Measurements from ENCODE around the gene SLC44A4.

SLC44A4 gene

GRCh38 chr6:31915756-31916155 lies 37.0 kb upstream of the SLC44A4 start:
- TF ChIP-seq, protein P1, sequence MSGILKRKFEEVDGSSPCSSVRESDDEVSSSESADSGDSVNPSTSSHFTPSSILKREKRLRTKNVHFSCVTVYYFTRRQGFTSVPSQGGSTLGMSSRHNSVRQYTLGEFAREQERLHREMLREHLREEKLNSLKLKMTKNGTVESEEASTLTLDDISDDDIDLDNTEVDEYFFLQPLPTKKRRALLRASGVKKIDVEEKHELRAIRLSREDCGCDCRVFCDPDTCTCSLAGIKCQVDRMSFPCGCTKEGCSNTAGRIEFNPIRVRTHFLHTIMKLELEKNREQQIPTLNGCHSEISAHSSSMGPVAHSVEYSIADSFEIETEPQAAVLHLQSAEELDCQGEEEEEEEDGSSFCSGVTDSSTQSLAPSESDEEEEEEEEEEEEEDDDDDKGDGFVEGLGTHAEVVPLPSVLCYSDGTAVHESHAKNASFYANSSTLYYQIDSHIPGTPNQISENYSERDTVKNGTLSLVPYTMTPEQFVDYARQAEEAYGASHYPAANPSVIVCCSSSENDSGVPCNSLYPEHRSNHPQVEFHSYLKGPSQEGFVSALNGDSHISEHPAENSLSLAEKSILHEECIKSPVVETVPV (CRISPR knock-in tag; IDR thresholded peaks at IDR 0.05): no peak
- no peak for TF ChIP-seq ZNF8 (CRISPR knock-in tag; IDR thresholded peaks at IDR 0.05)
- no peak for TF ChIP-seq POU6F1 (CRISPR knock-in tag; IDR thresholded peaks at IDR 0.05; ENCODE audit: borderline replicate concordance, low read depth)
- no peak for TF ChIP-seq ZFP30 (CRISPR knock-in tag; IDR thresholded peaks at IDR 0.05)
- no peak for TF ChIP-seq OSR1 (CRISPR knock-in tag; IDR thresholded peaks at IDR 0.05)
- no peak for TF ChIP-seq CSDC2 (CRISPR knock-in tag; IDR thresholded peaks at IDR 0.05)
- TF ChIP-seq, protein P2, sequence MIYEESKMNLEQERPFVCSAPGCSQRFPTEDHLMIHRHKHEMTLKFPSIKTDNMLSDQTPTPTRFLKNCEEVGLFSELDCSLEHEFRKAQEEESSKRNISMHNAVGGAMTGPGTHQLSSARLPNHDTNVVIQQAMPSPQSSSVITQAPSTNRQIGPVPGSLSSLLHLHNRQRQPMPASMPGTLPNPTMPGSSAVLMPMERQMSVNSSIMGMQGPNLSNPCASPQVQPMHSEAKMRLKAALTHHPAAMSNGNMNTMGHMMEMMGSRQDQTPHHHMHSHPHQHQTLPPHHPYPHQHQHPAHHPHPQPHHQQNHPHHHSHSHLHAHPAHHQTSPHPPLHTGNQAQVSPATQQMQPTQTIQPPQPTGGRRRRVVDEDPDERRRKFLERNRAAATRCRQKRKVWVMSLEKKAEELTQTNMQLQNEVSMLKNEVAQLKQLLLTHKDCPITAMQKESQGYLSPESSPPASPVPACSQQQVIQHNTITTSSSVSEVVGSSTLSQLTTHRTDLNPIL (CRISPR knock-in tag; IDR thresholded peaks at IDR 0.05; ENCODE audit: low read depth): no peak
- TF ChIP-seq ZFP3 (CRISPR knock-in tag; IDR thresholded peaks at IDR 0.05): no peak
- no peak for TF ChIP-seq PPARA (CRISPR knock-in tag; IDR thresholded peaks at IDR 0.05; ENCODE audit: borderline replicate concordance)
- no peak for TF ChIP-seq ZNF565 (CRISPR knock-in tag; conservative IDR thresholded peaks at IDR 0.05; ENCODE audit: low read depth)
- TF ChIP-seq PATZ1 (CRISPR knock-in tag; IDR thresholded peaks at IDR 0.05; ENCODE audit: borderline replicate concordance): no peak
- no peak for TF ChIP-seq SNAI2 (CRISPR knock-in tag; IDR thresholded peaks at IDR 0.05)
- TF ChIP-seq TOX (CRISPR knock-in tag; IDR thresholded peaks at IDR 0.05; ENCODE audit: borderline replicate concordance): no peak
- no peak for TF ChIP-seq RARB (CRISPR knock-in tag; IDR thresholded peaks at IDR 0.05)
- TF ChIP-seq TCF4 (CRISPR knock-in tag; IDR thresholded peaks at IDR 0.05; ENCODE audit: borderline replicate concordance): no peak
- TF ChIP-seq, protein P3, sequence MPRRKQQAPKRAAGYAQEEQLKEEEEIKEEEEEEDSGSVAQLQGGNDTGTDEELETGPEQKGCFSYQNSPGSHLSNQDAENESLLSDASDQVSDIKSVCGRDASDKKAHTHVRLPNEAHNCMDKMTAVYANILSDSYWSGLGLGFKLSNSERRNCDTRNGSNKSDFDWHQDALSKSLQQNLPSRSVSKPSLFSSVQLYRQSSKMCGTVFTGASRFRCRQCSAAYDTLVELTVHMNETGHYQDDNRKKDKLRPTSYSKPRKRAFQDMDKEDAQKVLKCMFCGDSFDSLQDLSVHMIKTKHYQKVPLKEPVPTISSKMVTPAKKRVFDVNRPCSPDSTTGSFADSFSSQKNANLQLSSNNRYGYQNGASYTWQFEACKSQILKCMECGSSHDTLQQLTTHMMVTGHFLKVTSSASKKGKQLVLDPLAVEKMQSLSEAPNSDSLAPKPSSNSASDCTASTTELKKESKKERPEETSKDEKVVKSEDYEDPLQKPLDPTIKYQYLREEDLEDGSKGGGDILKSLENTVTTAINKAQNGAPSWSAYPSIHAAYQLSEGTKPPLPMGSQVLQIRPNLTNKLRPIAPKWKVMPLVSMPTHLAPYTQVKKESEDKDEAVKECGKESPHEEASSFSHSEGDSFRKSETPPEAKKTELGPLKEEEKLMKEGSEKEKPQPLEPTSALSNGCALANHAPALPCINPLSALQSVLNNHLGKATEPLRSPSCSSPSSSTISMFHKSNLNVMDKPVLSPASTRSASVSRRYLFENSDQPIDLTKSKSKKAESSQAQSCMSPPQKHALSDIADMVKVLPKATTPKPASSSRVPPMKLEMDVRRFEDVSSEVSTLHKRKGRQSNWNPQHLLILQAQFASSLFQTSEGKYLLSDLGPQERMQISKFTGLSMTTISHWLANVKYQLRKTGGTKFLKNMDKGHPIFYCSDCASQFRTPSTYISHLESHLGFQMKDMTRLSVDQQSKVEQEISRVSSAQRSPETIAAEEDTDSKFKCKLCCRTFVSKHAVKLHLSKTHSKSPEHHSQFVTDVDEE (CRISPR knock-in tag; IDR thresholded peaks at IDR 0.05): no peak
- no peak for TF ChIP-seq BACH2 (CRISPR knock-in tag; IDR thresholded peaks at IDR 0.05; ENCODE audit: borderline replicate concordance)
- no peak for TF ChIP-seq GLIS3 (CRISPR knock-in tag; IDR thresholded peaks at IDR 0.05)
- TF ChIP-seq ESRRG (CRISPR knock-in tag; IDR thresholded peaks at IDR 0.05): no peak
- TF ChIP-seq ZC3H10 (CRISPR knock-in tag; IDR thresholded peaks at IDR 0.05): no peak
- ATAC-seq: no peak

- TF ChIP-seq POU6F1 (CRISPR knock-in tag; IDR thresholded peaks at IDR 0.05; ENCODE audit: borderline replicate concordance, low read depth) (no peak), ARNTL (CRISPR knock-in tag; IDR thresholded peaks at IDR 0.05; ENCODE audit: borderline replicate concordance, low read depth) (no peak), TCF4 (CRISPR knock-in tag; IDR thresholded peaks at IDR 0.05; ENCODE audit: borderline replicate concordance) (no peak), ZNF565 (CRISPR knock-in tag; conservative IDR thresholded peaks at IDR 0.05; ENCODE audit: low read depth) (no peak), CSDC2 (CRISPR knock-in tag; IDR thresholded peaks at IDR 0.05) (no peak), ESRRG (CRISPR knock-in tag; IDR thresholded peaks at IDR 0.05) (no peak), BACH2 (CRISPR knock-in tag; IDR thresholded peaks at IDR 0.05; ENCODE audit: borderline replicate concordance) (no peak), ISL1 (CRISPR knock-in tag; IDR thresholded peaks at IDR 0.05) (no peak), OSR1 (CRISPR knock-in tag; IDR thresholded peaks at IDR 0.05) (no peak), PATZ1 (CRISPR knock-in tag; IDR thresholded peaks at IDR 0.05; ENCODE audit: borderline replicate concordance) (no peak), RARB (CRISPR knock-in tag; IDR thresholded peaks at IDR 0.05) (no peak), ZC3H10 (CRISPR knock-in tag; IDR thresholded peaks at IDR 0.05) (no peak), PPARA (CRISPR knock-in tag; IDR thresholded peaks at IDR 0.05; ENCODE audit: borderline replicate concordance) (no peak)
- TF ChIP-seq, protein P2 (CRISPR knock-in tag; IDR thresholded peaks at IDR 0.05; ENCODE audit: low read depth): no peak
- TF ChIP-seq, protein P1 (CRISPR knock-in tag; IDR thresholded peaks at IDR 0.05): no peak
- ATAC-seq: no peak
Measured at GRCh38 chr6:31915351-31915750, 36.6 kb upstream of the SLC44A4 start.

Data from SK-N-SH treated with all-trans-retinoic acid at 6 μM for 48 hours (cell line).